Type B pancreatic cell (in vitro differentiated cells): ENCODE data around the gene TRIO. TPM values are rescaled to one million over a fixed set of nuclear protein-coding genes. Genes with fewer than 3 reads are reported as not detected.

ENCODE experiments used
- DNase-seq: peaks from one replicate; pipeline ENCODE4 v3.0.0; 2021; ENCODE audit warnings: mixed read lengths; ENCODE audit not compliant: unreplicated experiment; ENCODE audit errors: extremely low spot score
- H3K27ac Mint-ChIP-seq: 2 replicates; pipeline ENCODE4 v1.8.0; 2021; ENCODE audit warnings: mild to moderate bottlenecking, mixed read lengths
- H3K27me3 Mint-ChIP-seq: 2 replicates; pipeline ENCODE4 v1.8.0; 2021; ENCODE audit warnings: mixed read lengths
- H3K36me3 Mint-ChIP-seq: 2 replicates; pipeline ENCODE4 v1.8.0; 2021; ENCODE audit warnings: mixed read lengths
- H3K4me1 Mint-ChIP-seq: one replicate; pipeline ENCODE4 v1.8.0; 2021; ENCODE audit warnings: mixed read lengths; ENCODE audit not compliant: unreplicated experiment
- H3K4me3 Mint-ChIP-seq: 2 replicates; pipeline ENCODE4 v1.8.0; 2021; ENCODE audit warnings: mild to moderate bottlenecking, mixed read lengths
- H3K9me3 Mint-ChIP-seq: 2 replicates; pipeline ENCODE4 v1.8.0; 2021; ENCODE audit warnings: mixed read lengths
- total RNA-seq: library from RNA; stranded (reverse); gene quantifications from 2 replicates; pipeline ENCODE4 v1.2.1, GENCODE V29; 2021; ENCODE audit warnings: low replicate concordance
- TF ChIP-seq, protein P1 (sequence below): fragments of 200-600 bp; sonication (generic); conservative IDR thresholded peaks from 2 replicates; pipeline ENCODE4 v1.5.0; 2021; ENCODE audit warnings: antibody characterized with exemption, mild to moderate bottlenecking

The TRIO gene
- total RNA-seq, 1 donor from 2014 or later = 145 TPM

DNA sequence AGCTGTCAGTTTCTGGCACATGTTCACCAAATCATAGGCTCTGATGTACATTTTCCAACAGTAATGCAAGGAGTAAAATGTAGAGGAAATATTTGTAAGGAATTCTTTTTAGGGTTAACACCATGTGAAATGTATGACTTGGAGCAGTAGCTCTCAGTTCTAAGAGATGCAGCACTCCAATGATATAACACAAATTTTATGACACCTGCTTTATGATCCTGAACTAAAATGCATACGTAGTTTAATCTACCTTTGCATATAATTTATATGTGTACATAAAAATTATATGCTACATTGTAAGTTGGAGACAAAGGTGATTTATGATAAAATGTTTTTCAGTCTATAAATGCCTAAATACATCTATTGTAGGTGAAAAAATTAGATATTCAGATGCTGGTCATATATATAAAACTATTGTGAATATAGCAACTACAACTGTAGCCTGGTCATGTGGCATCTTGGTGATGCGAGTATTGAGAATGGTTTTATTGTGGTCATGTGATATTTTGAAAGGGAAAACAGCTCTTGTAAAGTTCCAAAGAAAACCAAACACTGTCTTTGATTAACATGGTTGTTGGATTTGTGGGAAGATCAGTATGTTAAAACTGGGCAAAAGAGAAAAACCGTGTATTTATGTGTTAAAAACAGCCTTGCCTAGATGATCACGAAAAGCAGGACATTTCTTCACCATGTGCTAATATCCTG, 171.0 kb downstream of the TRIO start:
- H3K27me3 Mint-ChIP-seq = no peaks in the 10 kb centered on the region
- H3K9me3 Mint-ChIP-seq = no peaks in the 10 kb centered on the region
- TF ChIP-seq, protein P1, sequence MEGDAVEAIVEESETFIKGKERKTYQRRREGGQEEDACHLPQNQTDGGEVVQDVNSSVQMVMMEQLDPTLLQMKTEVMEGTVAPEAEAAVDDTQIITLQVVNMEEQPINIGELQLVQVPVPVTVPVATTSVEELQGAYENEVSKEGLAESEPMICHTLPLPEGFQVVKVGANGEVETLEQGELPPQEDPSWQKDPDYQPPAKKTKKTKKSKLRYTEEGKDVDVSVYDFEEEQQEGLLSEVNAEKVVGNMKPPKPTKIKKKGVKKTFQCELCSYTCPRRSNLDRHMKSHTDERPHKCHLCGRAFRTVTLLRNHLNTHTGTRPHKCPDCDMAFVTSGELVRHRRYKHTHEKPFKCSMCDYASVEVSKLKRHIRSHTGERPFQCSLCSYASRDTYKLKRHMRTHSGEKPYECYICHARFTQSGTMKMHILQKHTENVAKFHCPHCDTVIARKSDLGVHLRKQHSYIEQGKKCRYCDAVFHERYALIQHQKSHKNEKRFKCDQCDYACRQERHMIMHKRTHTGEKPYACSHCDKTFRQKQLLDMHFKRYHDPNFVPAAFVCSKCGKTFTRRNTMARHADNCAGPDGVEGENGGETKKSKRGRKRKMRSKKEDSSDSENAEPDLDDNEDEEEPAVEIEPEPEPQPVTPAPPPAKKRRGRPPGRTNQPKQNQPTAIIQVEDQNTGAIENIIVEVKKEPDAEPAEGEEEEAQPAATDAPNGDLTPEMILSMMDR = no peak
- peaks cover 39% of the 10 kb centered on the region for H3K36me3 Mint-ChIP-seq
- no peak overlapping the region for H3K4me3 Mint-ChIP-seq
- H3K4me1 Mint-ChIP-seq = peaks cover 3% of the 10 kb centered on the region
- no peak overlapping the region for H3K27ac Mint-ChIP-seq
- DNase-seq = no peak

DNA sequence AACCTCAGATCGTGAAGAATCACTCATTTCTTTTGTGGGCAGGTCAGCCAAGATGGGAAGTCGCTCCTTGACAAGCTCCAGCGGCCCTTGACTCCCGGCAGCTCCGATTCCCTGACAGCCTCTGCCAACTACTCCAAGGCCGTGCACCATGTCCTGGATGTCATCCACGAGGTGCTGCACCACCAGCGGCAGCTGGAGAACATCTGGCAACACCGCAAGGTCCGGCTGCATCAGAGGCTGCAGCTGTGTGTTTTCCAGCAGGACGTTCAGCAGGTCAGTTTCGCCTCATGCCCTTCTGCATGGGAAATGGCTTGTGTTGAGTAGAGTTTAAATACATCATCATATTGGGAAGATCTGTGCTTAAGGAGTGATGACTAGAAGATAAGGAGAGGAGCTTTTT, 173.3 kb downstream of the TRIO start:
- H3K9me3 Mint-ChIP-seq = peaks cover 5% of the 10 kb centered on the region
- no peak overlapping the region for H3K4me3 Mint-ChIP-seq
- TF ChIP-seq, protein P1 = no peak
- no peaks in the 10 kb centered on the region for H3K4me1 Mint-ChIP-seq
- no peaks in the 10 kb centered on the region for H3K27me3 Mint-ChIP-seq
- H3K36me3 Mint-ChIP-seq = peaks cover 47% of the 10 kb centered on the region
- no peak for DNase-seq
- no peak overlapping the region for H3K27ac Mint-ChIP-seq

DNA sequence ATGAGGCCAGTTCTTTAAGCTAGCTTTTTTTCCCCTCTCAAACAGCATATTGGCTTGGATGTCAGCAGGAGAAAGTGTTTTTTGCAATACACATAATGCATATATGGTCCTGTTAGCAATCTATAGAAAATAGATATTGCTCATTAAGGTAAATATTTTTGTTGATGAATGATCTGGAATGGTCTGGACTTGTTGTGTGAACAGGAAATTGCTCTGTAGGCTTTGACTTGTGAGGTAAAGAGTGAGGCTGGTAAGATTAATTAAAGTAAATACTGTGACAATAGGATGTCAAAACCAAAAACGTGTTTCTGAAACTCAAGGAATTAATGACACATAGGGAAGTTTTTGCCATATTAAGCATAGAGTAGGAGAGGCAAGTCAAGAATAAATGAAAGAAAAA, 176.0 kb downstream of the TRIO start:
- Mint-ChIP-seq H3K27me3 (no peaks in the 10 kb centered on the region), H3K9me3 (peaks cover 5% of the 10 kb centered on the region), H3K27ac (no peak overlapping the region), H3K36me3 (peaks cover 54% of the 10 kb centered on the region), H3K4me3 (no peak overlapping the region), H3K4me1 (no peaks in the 10 kb centered on the region)
- TF ChIP-seq, protein P1 = no peak
- DNase-seq = no peak

DNA sequence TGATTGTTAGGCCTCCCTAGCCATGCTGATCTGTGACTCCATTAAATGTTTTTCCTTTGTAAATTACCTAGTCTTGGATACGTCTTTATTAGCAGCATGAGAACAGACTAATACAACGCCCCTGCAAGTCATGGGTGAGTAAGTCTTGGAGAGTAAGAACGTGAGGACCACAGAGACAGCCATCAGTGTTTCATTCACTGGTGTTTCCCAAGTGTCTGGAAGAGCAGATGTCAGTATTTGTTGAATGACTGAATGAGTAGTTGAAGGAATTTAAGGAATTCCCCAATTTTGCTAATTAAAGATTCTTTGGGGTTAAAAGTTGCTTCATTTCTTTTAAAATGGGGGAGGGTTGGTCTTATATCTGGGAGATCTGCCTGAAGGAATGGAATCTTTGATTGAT, 178.8 kb downstream of the TRIO start:
- TF ChIP-seq, protein P1 = no peak
- H3K36me3 Mint-ChIP-seq = peaks cover 58% of the 10 kb centered on the region
- no peak for DNase-seq
- no peak overlapping the region for H3K27ac Mint-ChIP-seq
- H3K9me3 Mint-ChIP-seq = peaks cover 5% of the 10 kb centered on the region
- peaks cover 14% of the 10 kb centered on the region for H3K4me1 Mint-ChIP-seq
- H3K27me3 Mint-ChIP-seq = no peaks in the 10 kb centered on the region
- H3K4me3 Mint-ChIP-seq = no peak overlapping the region

DNA sequence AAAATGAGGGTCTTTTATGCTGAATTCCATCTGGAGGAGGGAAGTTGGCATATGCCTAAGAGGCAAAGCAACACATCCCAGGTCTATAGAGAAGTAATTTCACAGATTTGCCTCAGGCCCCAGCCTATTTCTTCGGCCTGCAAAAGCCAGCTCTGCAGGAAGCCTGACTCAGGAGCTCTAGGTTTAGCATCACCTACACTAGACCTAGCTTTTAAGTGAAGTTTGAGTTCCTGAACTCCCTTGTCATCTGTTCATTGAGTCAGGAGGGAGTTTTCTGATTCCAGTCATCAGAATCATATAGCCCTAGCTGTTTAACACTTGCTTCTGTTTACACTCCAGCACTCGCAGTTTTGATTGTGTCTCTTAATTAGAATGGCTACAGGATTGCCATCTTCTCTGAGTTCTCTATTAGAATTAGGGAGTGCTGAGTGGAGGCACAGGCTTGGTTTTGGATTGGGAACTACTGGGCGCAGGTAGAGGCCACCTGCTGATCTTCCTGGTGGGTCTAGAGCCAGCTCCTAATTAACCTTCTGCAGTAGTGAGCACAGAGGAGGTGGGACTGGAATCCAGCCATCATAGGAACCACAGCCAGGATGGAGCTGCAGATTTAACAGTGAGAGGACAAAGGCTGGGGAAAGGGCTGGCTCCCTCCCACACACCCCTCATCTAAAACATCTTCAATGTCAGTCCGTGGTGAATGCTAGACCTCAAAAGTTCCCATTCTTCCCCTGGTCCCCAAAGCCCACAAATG, 179.5 kb downstream of the TRIO start:
- Mint-ChIP-seq H3K36me3 (peaks cover 55% of the 10 kb centered on the region), H3K27me3 (no peaks in the 10 kb centered on the region), H3K4me1 (peaks cover 14% of the 10 kb centered on the region), H3K9me3 (peaks cover 5% of the 10 kb centered on the region), H3K4me3 (no peak overlapping the region), H3K27ac (no peak overlapping the region)
- TF ChIP-seq, protein P1 = no peak
- no peak for DNase-seq
